MM.1S (cell line): ENCODE data around the gene TRA2A.

Experiments
- CTCF ChIP-seq: fragments of 300-600 bp; sonication (generic); IDR thresholded peaks from 2 replicates; pipeline ENCODE4 v1.5.1; 2016; ENCODE audit warnings: antibody characterized with exemption, low read length, mixed read lengths
- EZH2 ChIP-seq: fragments of 300-600 bp; sonication (generic); optimal IDR thresholded peaks from 2 replicates; pipeline ENCODE3; 2017; ENCODE audit warnings: low read depth, mild to moderate bottlenecking, antibody characterized with exemption, low read length, mixed read lengths
- EZH2phosphoT487 ChIP-seq: fragments of 300-600 bp; sonication (generic); IDR thresholded peaks from 2 replicates; pipeline ENCODE4 v1.6.1; 2018; ENCODE audit warnings: antibody characterized with exemption, low read length

DNA sequence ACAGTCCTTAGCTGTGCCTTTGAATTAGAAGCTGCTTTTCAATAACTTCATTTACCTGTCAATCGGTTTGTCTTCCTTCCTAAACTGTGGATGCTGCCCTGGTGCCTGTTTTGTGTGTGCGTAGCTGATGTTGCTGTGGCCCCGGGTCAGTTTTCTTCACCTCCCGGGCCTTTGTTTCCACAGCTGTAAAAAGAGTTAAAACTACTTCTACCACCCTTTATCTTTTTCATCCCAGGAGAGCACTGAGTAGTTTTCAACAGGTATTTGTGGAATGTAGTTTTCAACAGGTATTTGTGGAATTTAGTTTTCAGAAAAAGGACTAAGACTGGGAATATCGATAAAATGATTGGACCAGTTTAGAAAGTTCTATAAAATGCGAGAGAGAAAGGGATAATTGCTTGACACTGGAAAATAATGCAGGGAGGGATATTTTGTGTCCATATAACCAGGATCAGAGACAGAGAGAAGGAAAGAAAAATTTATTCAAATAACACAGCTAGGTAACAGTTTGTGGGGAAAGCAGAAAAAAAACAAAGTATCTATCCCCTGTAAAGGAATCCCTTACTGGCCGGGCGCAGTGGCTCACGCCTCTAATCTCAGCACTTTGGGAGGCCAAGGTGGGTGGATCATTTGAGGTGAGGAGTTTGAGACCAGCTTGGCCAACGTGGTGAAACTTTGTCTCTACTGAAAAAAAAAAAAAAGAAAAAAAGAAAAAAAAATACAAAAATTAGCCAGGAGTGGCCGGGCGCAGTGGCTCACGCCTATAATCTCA lies 45.6 kb downstream of the TRA2A start:
- TF ChIP-seq EZH2phosphoT487 (no peak), CTCF (no peak), EZH2 (no peak)
